Liver (tissue), 9 donors: ENCODE measurements around the gene FSD2. TPM values are rescaled to one million over a fixed set of nuclear protein-coding genes. Genes with fewer than 3 reads are reported as not detected.
"Not testable (repeated sequence)": the region's sequence is repeated elsewhere in the genome, so short reads cannot be mapped to it uniquely, and the experiment has no call there.

ENCODE experiments used
- DNase-seq: peaks from one replicate; pipeline ENCODE4 v3.0.0-alpha.2; 2017; ENCODE audit warnings: low spot score
- H3K27ac ChIP-seq, 2 donors: one replicate each; pipeline ENCODE4 v1.7.0; 2013; ENCODE audit warnings: inconsistent platforms in 2 of 2, low read length in 2 of 2, control low read depth in 1 of 2, low read depth in 1 of 2, mild to moderate bottlenecking in 1 of 2
- H3K27me3 ChIP-seq, 4 donors: one replicate each; pipeline versions ENCODE4 v1.6.1 to v1.7.0; 2013; ENCODE audit warnings: low read length in 3 of 4, inconsistent platforms in 1 of 4, mild to moderate bottlenecking in 1 of 4, moderate library complexity in 1 of 4; ENCODE audit not compliant: control insufficient read depth in 4 of 4, insufficient read depth in 4 of 4
- H3K36me3 ChIP-seq, 4 donors: one replicate each; pipeline versions ENCODE4 v1.6.1 to v1.7.0; 2013; ENCODE audit warnings: low read length in 3 of 4, mild to moderate bottlenecking in 3 of 4, low read depth in 1 of 4, moderate library complexity in 1 of 4; ENCODE audit not compliant: control insufficient read depth in 4 of 4, insufficient read depth in 3 of 4
- H3K4me1 ChIP-seq, 4 donors: one replicate each; pipeline versions ENCODE4 v1.6.1 to v1.7.0; 2013; ENCODE audit warnings: low read length in 3 of 4, mild to moderate bottlenecking in 3 of 4, moderate library complexity in 1 of 4; ENCODE audit not compliant: control insufficient read depth in 4 of 4, insufficient read depth in 4 of 4
- H3K4me3 ChIP-seq, 3 donors: one replicate each; pipeline versions ENCODE4 v1.6.1 to v1.7.0; 2013; ENCODE audit warnings: low read length in 3 of 3, control low read depth in 1 of 3, low read depth in 1 of 3, mild to moderate bottlenecking in 1 of 3
- H3K9ac ChIP-seq, 2 donors: one replicate each; pipeline ENCODE4 v1.7.0; 2013; ENCODE audit warnings: low read length in 2 of 2, mild to moderate bottlenecking in 2 of 2, moderate library complexity in 2 of 2, control low read depth in 1 of 2, low read depth in 1 of 2
- H3K9me3 ChIP-seq, 4 donors: one replicate each; pipeline versions ENCODE4 v1.6.1 to v1.7.0; 2013; ENCODE audit warnings: low read length in 3 of 4; ENCODE audit not compliant: control insufficient read depth in 4 of 4
- ATF3 ChIP-seq: IDR thresholded peaks from 2 replicates; pipeline ENCODE4 v1.6.1; 2016; ENCODE audit warnings: antibody characterized with exemption
- EGR1 ChIP-seq, 2 donors: IDR thresholded peaks; 2 replicates each; pipeline ENCODE4 v1.6.1; 2016 to 2018; ENCODE audit warnings: antibody characterized with exemption in 2 of 2, low read depth in 2 of 2
- FOXA1 ChIP-seq: IDR thresholded peaks from 2 replicates; pipeline ENCODE4 v1.6.1; 2016; ENCODE audit warnings: antibody characterized with exemption
- FOXA2 ChIP-seq: IDR thresholded peaks from 2 replicates; pipeline ENCODE4 v1.6.1; 2016; ENCODE audit warnings: antibody characterized with exemption
- HNF4A ChIP-seq, 2 donors: conservative IDR thresholded peaks; 2 replicates each; pipeline ENCODE4 v1.6.1; 2016; ENCODE audit warnings: antibody characterized with exemption in 2 of 2, mild to moderate bottlenecking in 2 of 2
- HNF4G ChIP-seq: IDR thresholded peaks from 2 replicates; pipeline ENCODE4 v1.6.1; 2016; ENCODE audit warnings: antibody characterized with exemption
- JUND ChIP-seq, 2 donors: IDR thresholded peaks; 2 replicates each; pipeline ENCODE4 v1.6.1; 2016; ENCODE audit warnings: antibody characterized with exemption in 2 of 2
- NR2F2 ChIP-seq: IDR thresholded peaks from 2 replicates; pipeline ENCODE4 v1.6.1; 2016; ENCODE audit warnings: antibody characterized with exemption
- RAD21 ChIP-seq, 2 donors: IDR thresholded peaks; 2 replicates each; pipeline ENCODE4 v1.6.1; 2016; ENCODE audit warnings: antibody characterized with exemption in 2 of 2, mild to moderate bottlenecking in 2 of 2
- RXRA ChIP-seq, 2 donors: IDR thresholded peaks; 2 replicates each; pipeline ENCODE4 v1.6.1; 2017 to 2018; ENCODE audit warnings: antibody characterized with exemption in 2 of 2, mild to moderate bottlenecking in 1 of 2
- SP1 ChIP-seq: IDR thresholded peaks from 2 replicates; pipeline ENCODE4 v1.6.1; 2018; ENCODE audit warnings: antibody characterized with exemption, mild to moderate bottlenecking
- TAF1 ChIP-seq: conservative IDR thresholded peaks from 2 replicates; pipeline ENCODE4 v1.6.1; 2016; ENCODE audit warnings: antibody characterized with exemption, mild to moderate bottlenecking
- YY1 ChIP-seq: IDR thresholded peaks from 2 replicates; pipeline ENCODE4 v1.6.1; 2016; ENCODE audit warnings: antibody characterized with exemption, mild to moderate bottlenecking
- ZBTB33 ChIP-seq: IDR thresholded peaks from 2 replicates; pipeline ENCODE4 v1.6.1; 2016; ENCODE audit warnings: antibody characterized with exemption
- WGBS: extraction: QIAGEN DNeasy Blood & Tissue Kit; methylation state at CpG from one replicate; pipeline ENCODE4 v1.1.7; 2013; 5-methylcytosine and 5-hydroxymethylcytosine counted together
- polyA plus RNA-seq, 2 donors: library from polyadenylated mRNA; stranded (reverse) in 1 of 2; unstranded in 1 of 2; fragments of 200-250 nt in 1 of 2; fragments of >200 nt in 1 of 2; fragmentation: Nextera tagmentation in 1 of 2; extraction: Ambion mirVana in 1 of 2; gene quantifications; one replicate each; pipeline versions ENCODE4 v1.2.1 to v1.2.3, GENCODE V29; 2013 to 2015
- total RNA-seq, 2 donors: library from RNA; depleted of rRNA; stranded (reverse); fragments of >200 nt; gene quantifications; one replicate each; pipeline ENCODE4 v1.2.3, GENCODE V29; 2014
- TF ChIP-seq, protein P1 (sequence below): fragments of 150-350 bp; IDR thresholded peaks from 2 replicates; pipeline ENCODE4 v1.5.1; 2017; ENCODE audit warnings: improper control_type of control experiment, low read depth, low read length; ENCODE audit not compliant: missing input control
- TF ChIP-seq, protein P2 (sequence below): IDR thresholded peaks from 2 replicates; pipeline ENCODE4 v1.6.1; 2016; ENCODE audit warnings: antibody characterized with exemption
- donor health status: healthy.
- donor health status: healthy.
- donor health status: healthy.
- donor health status: healthy.
- donor health status: healthy.

FSD2 gene
- total and polyA plus RNA-seq, 4 donors = under 0.01 to 0.10 (median 0.05) TPM; not detected in 1

DNA sequence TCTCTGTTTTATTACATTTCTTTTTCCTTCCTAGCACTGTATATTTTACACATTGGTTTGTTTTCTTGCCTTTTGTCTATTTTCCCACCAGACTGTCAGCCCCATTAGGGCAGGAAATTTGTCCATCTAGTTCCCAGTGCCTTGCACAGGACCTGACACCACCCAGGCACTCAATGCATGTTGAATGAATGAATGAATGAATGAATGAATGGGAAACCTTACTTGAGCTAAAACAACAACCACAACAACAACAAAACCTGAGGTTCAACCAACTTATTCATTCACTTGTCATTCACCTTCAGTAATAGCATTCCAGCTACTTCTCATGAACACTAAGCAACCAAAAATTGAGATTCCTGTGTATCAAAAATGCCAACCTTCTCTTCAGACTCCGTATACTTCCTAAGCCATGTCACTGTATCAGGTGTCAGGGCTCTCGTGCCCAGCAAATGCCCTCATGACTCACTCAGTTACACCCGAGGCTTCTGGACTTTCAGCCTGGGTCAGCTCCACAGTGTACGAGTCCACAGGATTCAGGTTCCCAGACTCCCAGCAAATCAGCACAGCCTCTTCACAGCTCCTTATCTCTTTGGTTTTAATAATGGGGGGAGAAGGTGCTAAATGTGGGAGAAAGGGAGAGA, 37.3 kb downstream of the FSD2 start:
- no peaks in the 10 kb centered on the region for H3K9me3 ChIP-seq
- DNase-seq = no peak

GRCh38 chr15:82767163-82767829, 38.6 kb downstream of the FSD2 start:
- peaks cover 0 to 3% (median 0%) of the 10 kb centered on the region in 4 donors for H3K36me3 ChIP-seq
- no peaks in the 10 kb centered on the region for H3K9me3 ChIP-seq
- TF ChIP-seq FOXA2 (no peak), EGR1 (IDR thresholded peaks at IDR 0.05; ENCODE audit: low read depth in 2 of 2) (no peak), RAD21 (IDR thresholded peaks at IDR 0.05) (no peak), HNF4A (conservative IDR thresholded peaks at IDR 0.05) (no peak), HNF4G (no peak), TAF1 (no peak), FOXA1 (no peak), SP1 (no peak), NR2F2 (no peak), JUND (IDR thresholded peaks at IDR 0.05) (no peak), YY1 (no peak), ATF3 (no peak), RXRA (IDR thresholded peaks at IDR 0.05) (no peak)
- TF ChIP-seq, protein P1, sequence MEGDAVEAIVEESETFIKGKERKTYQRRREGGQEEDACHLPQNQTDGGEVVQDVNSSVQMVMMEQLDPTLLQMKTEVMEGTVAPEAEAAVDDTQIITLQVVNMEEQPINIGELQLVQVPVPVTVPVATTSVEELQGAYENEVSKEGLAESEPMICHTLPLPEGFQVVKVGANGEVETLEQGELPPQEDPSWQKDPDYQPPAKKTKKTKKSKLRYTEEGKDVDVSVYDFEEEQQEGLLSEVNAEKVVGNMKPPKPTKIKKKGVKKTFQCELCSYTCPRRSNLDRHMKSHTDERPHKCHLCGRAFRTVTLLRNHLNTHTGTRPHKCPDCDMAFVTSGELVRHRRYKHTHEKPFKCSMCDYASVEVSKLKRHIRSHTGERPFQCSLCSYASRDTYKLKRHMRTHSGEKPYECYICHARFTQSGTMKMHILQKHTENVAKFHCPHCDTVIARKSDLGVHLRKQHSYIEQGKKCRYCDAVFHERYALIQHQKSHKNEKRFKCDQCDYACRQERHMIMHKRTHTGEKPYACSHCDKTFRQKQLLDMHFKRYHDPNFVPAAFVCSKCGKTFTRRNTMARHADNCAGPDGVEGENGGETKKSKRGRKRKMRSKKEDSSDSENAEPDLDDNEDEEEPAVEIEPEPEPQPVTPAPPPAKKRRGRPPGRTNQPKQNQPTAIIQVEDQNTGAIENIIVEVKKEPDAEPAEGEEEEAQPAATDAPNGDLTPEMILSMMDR = no peak
- TF ChIP-seq, protein P2, sequence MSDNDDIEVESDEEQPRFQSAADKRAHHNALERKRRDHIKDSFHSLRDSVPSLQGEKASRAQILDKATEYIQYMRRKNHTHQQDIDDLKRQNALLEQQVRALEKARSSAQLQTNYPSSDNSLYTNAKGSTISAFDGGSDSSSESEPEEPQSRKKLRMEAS = no peak
- H3K4me3 ChIP-seq = no peak overlapping the region
- 93% methylated on average over 2 of the region's 2 CpGs for WGBS
- no peaks in the 10 kb centered on the region for H3K27me3 ChIP-seq
- DNase-seq = no peak
- H3K9ac ChIP-seq = no peak overlapping the region
- H3K4me1 ChIP-seq = no peaks in the 10 kb centered on the region
- H3K27ac ChIP-seq = no peak overlapping the region

More for the DNA sequence above, 37.3 kb downstream of the FSD2 start:
- no peak overlapping the region for H3K9ac ChIP-seq
- no peak overlapping the region for H3K27ac ChIP-seq
- 89% methylated on average over 4 of the region's 4 CpGs for WGBS
- peaks cover 0 to 3% (median 0%) of the 10 kb centered on the region in 4 donors for H3K36me3 ChIP-seq
- H3K4me3 ChIP-seq = no peak overlapping the region
- no peaks in the 10 kb centered on the region for H3K4me1 ChIP-seq
- no peaks in the 10 kb centered on the region for H3K27me3 ChIP-seq
- no peak for TF ChIP-seq NR2F2
- no peak for TF ChIP-seq EGR1 (IDR thresholded peaks at IDR 0.05; ENCODE audit: low read depth in 2 of 2)
- no peak for TF ChIP-seq HNF4G
- no peak for TF ChIP-seq JUND (IDR thresholded peaks at IDR 0.05)
- no peak for TF ChIP-seq YY1
- no peak for TF ChIP-seq ZBTB33
- no peak for TF ChIP-seq FOXA1
- TF ChIP-seq, protein P2 = no peak
- no peak for TF ChIP-seq FOXA2

DNA sequence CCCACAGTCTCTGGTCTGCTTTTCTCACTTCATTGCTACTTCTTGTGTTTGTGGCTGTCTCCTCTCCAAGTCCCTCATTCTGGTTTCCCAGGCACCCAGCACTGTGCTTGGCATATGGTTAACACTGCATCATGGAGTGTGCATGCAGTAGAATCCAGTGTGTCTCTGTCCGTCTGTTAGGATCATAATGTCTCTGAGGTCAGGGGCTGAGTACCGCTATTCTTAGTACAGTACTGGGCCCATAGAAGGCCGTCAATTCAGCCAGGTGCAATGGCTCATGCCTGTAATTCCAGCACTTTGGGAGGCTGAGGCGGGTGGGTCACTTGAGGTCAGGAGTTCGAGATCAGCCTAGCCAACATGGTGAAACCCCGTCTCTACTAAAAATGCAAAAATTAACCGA, 39.7 kb downstream of the FSD2 start:
- H3K27me3 ChIP-seq, H3K36me3 ChIP-seq, H3K9me3 ChIP-seq, H3K4me3 ChIP-seq, H3K9ac ChIP-seq, H3K27ac ChIP-seq, DNase-seq, H3K4me1 ChIP-seq: not testable (repeated sequence)
- WGBS = 97% methylated on average over 7 of the region's 7 CpGs
